WTC11 (cell line): ENCODE results near the gene CTDSPL. TPM values are rescaled to one million over a fixed set of nuclear protein-coding genes. Genes with fewer than 3 reads are reported as not detected.
"Not testable (repeated sequence)": the region's sequence is repeated elsewhere in the genome, so short reads cannot be mapped to it uniquely, and the experiment has no call there.

ENCODE experiments used
- ATAC-seq: fragments of 200-7000 bp; cut with Tn5 transposase; 2 replicates; pipeline ENCODE4 v1.10.0; 2021; ENCODE audit warnings: mild to moderate bottlenecking, moderate library complexity
- CTCF ChIA-PET: fragments of 300-600 bp; sonication (Branson Sonifier 250); formaldehyde crosslinking; loops from one replicate; lab custom pipeline; 2021; ENCODE audit warnings: antibody characterized with exemption; lab: Charles Lee
- POLR2A ChIA-PET: fragments of 350-600 bp; sonication (Branson Sonifier 250); formaldehyde crosslinking; loops from one replicate; lab custom pipeline; 2021; ENCODE audit warnings: antibody characterized with exemption; lab: Charles Lee
- DNase-seq: peaks from one replicate; pipeline ENCODE4 v3.0.0; 2021; ENCODE audit warnings: low spot score
- H3K27ac Mint-ChIP-seq: 2 replicates; pipeline ENCODE4 v1.8.0; 2021; ENCODE audit warnings: mixed read lengths
- H3K27me3 Mint-ChIP-seq: 2 replicates; pipeline ENCODE4 v1.8.0; 2021; ENCODE audit warnings: low read depth, mild to moderate bottlenecking, moderate library complexity, mixed read lengths
- H3K36me3 Mint-ChIP-seq: 2 replicates; pipeline ENCODE4 v1.8.0; 2021; ENCODE audit warnings: mixed read lengths
- H3K4me1 Mint-ChIP-seq: 2 replicates; pipeline ENCODE4 v1.8.0; 2022; ENCODE audit warnings: mixed read lengths
- H3K4me3 Mint-ChIP-seq: 2 replicates; pipeline ENCODE4 v1.8.0; 2021; ENCODE audit warnings: mild to moderate bottlenecking, moderate library complexity, mixed read lengths
- H3K9me3 Mint-ChIP-seq: 2 replicates; pipeline ENCODE4 v1.8.0; 2021; ENCODE audit warnings: mixed read lengths
- ELF4 ChIP-seq: sonication (generic); formaldehyde crosslinking; IDR thresholded peaks from 2 replicates; pipeline ENCODE4 v1.8.1; 2022; ENCODE audit warnings: low read depth, mild to moderate bottlenecking, moderate library complexity, missing genetic modification reagents
- GTF2I ChIP-seq: fragments of 250-450 bp; sonication (Bioruptor Pico); conservative IDR thresholded peaks from 2 replicates; pipeline ENCODE4 v1.4.0; 2021; ENCODE audit warnings: mild to moderate bottlenecking
- NFATC4 ChIP-seq: fragments of 250-450 bp; sonication (Bioruptor Pico); IDR thresholded peaks from 2 replicates; pipeline ENCODE4 v1.9.0; 2021; ENCODE audit warnings: mild to moderate bottlenecking
- NFE2L1 ChIP-seq: sonication (generic); formaldehyde crosslinking; IDR thresholded peaks from 2 replicates; pipeline ENCODE4 v1.8.1; 2023; ENCODE audit warnings: missing genetic modification reagents
- PRRX2 ChIP-seq: fragments of 250-450 bp; sonication (Bioruptor Pico); IDR thresholded peaks from 2 replicates; pipeline ENCODE4 v1.8.0; 2021; ENCODE audit warnings: mild to moderate bottlenecking
- RORB ChIP-seq: fragments of 250-450 bp; sonication (Bioruptor Pico); IDR thresholded peaks from 2 replicates; pipeline ENCODE4 v1.9.0; 2021; ENCODE audit warnings: mild to moderate bottlenecking
- SMAD3 ChIP-seq: sonication (generic); formaldehyde crosslinking; IDR thresholded peaks from 2 replicates; pipeline ENCODE4 v1.8.0; 2022; ENCODE audit warnings: missing genetic modification reagents, mild to moderate bottlenecking, borderline replicate concordance
- SOX15 ChIP-seq: fragments of 250-450 bp; sonication (Bioruptor Pico); IDR thresholded peaks from 2 replicates; pipeline ENCODE4 v1.9.0; 2021; ENCODE audit warnings: mild to moderate bottlenecking
- TCF7 ChIP-seq: sonication (generic); formaldehyde crosslinking; IDR thresholded peaks from 2 replicates; pipeline ENCODE4 v1.8.0; 2022; ENCODE audit warnings: mild to moderate bottlenecking, low read depth, missing genetic modification reagents, moderate library complexity
- ZNF121 ChIP-seq: sonication (generic); formaldehyde crosslinking; IDR thresholded peaks from 2 replicates; pipeline ENCODE4 v1.8.0; 2023; ENCODE audit warnings: missing genetic modification reagents
- ZNF138 ChIP-seq: sonication (generic); formaldehyde crosslinking; conservative IDR thresholded peaks from 2 replicates; pipeline ENCODE4 v1.8.1; 2022; ENCODE audit warnings: mild to moderate bottlenecking, moderate library complexity, missing genetic modification reagents
- ZNF232 ChIP-seq: sonication (generic); formaldehyde crosslinking; IDR thresholded peaks from 2 replicates; pipeline ENCODE4 v1.8.0; 2022; ENCODE audit warnings: mild to moderate bottlenecking, missing genetic modification reagents
- ZNF423 ChIP-seq: fragments of 250-450 bp; sonication (Bioruptor Pico); IDR thresholded peaks from 2 replicates; pipeline ENCODE4 v2.1.2; 2022; ENCODE audit warnings: mild to moderate bottlenecking, moderate library complexity
- total RNA-seq: library from RNA; stranded (reverse); gene quantifications from 3 replicates; pipeline ENCODE4 v1.2.3, GENCODE V29; 2021
- TF ChIP-seq, protein P1 (sequence below): fragments of 250-450 bp; sonication (Bioruptor Pico); IDR thresholded peaks from 2 replicates; pipeline ENCODE4 v2.1.2; 2022; ENCODE audit warnings: mild to moderate bottlenecking, moderate library complexity
- TF ChIP-seq, protein P2 (sequence below): fragments of 250-450 bp; sonication (Bioruptor Pico); IDR thresholded peaks from 2 replicates; pipeline ENCODE4 v1.8.0; 2021; ENCODE audit warnings: mild to moderate bottlenecking
- TF ChIP-seq, protein P3 (sequence below): sonication (generic); formaldehyde crosslinking; IDR thresholded peaks from 2 replicates; pipeline ENCODE4 v1.8.0; 2022; ENCODE audit warnings: mild to moderate bottlenecking, missing genetic modification reagents
- TF ChIP-seq, protein P4 (sequence below): sonication (generic); formaldehyde crosslinking; IDR thresholded peaks from 2 replicates; pipeline ENCODE4 v1.8.1; 2023; ENCODE audit warnings: mild to moderate bottlenecking, missing genetic modification reagents, moderate library complexity
- TF ChIP-seq, protein P5 (sequence below): sonication (generic); formaldehyde crosslinking; IDR thresholded peaks from 2 replicates; pipeline ENCODE4 v1.8.0; 2022; ENCODE audit warnings: missing genetic modification reagents

Gene CTDSPL
- total RNA-seq, 1 experiment from 2014 or later: 41.2 TPM

DNA sequence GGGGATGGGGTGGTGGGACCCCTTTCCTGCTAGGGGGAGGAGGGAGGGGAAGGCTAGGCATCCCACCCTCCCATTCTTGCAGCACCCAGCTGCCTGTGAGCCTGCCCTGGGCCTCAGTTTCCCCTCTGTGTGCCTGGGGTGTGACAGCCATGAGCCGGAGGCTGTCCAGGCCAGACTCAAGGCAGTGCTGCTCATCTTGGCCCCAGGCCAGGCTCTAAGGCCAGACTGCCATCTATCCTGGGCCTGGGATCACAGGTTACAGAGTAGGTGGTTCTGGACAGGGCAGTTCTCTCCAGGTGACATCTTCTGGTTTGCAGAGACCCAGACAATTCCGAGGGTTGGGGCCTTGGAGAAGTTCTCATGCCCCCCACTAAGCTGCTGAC, 125.6 kb downstream of the CTDSPL start:
- Mint-ChIP-seq H3K9me3 (no peaks in the 10 kb centered on the region), H3K27ac (no peak overlapping the region), H3K4me1 (peaks cover 10% of the 10 kb centered on the region), H3K36me3 (no peaks in the 10 kb centered on the region)
- DNase-seq (no peak), ATAC-seq (no peak)
- ChIA-PET CTCF (interaction anchor here (6.0 kb wide), 1 partner anchor 10 kb away, joined by 37 read pairs; no protein-coding TSS in a partner anchor), POLR2A (no interaction called here)
- TF ChIP-seq SOX15 (CRISPR knock-in tag) (no peak), NFATC4 (CRISPR knock-in tag) (no peak), ZNF138 (CRISPR knock-in tag) (no peak), TCF7 (CRISPR knock-in tag) (no peak), SMAD3 (CRISPR knock-in tag) (no peak)
- TF ChIP-seq, protein P1, sequence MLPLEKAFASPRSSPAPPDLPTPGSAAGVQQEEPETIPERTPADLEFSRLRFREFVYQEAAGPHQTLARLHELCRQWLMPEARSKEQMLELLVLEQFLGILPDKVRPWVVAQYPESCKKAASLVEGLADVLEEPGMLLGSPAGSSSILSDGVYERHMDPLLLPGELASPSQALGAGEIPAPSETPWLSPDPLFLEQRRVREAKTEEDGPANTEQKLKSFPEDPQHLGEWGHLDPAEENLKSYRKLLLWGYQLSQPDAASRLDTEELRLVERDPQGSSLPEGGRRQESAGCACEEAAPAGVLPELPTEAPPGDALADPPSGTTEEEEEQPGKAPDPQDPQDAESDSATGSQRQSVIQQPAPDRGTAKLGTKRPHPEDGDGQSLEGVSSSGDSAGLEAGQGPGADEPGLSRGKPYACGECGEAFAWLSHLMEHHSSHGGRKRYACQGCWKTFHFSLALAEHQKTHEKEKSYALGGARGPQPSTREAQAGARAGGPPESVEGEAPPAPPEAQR (CRISPR knock-in tag): no peak
- TF ChIP-seq, all 79 proteins: peak for 0
- H3K27me3 Mint-ChIP-seq: peaks cover 3% of the 10 kb centered on the region
- no peak overlapping the region for H3K4me3 Mint-ChIP-seq

DNA sequence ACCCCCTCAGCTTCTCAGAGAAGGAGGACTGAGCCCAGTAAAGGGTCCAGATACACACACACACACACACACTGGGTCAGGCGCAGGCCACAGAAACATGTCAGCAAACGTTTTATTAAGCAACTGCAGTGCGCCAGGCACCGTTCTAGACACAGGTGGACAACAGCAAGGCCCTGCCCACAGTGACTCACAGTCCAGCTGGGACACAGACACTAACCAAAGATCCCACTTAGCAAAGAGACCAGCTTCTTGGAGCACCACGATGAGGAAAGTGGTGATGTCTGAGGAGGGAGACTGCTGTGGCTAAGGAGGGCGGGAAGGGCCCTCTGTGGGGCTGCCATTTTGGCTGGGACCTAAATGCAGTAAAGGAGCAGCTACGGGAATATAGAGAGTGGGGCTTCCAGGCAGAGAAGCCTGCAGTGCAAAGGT, 126.1 kb downstream of the CTDSPL start:
- Mint-ChIP-seq H3K4me1 (peaks cover 10% of the 10 kb centered on the region), H3K36me3 (no peaks in the 10 kb centered on the region), H3K9me3 (no peaks in the 10 kb centered on the region), H3K27me3 (peaks cover 6% of the 10 kb centered on the region)
- DNase-seq: no peak
- ATAC-seq: no peak
- TF ChIP-seq, protein P2, sequence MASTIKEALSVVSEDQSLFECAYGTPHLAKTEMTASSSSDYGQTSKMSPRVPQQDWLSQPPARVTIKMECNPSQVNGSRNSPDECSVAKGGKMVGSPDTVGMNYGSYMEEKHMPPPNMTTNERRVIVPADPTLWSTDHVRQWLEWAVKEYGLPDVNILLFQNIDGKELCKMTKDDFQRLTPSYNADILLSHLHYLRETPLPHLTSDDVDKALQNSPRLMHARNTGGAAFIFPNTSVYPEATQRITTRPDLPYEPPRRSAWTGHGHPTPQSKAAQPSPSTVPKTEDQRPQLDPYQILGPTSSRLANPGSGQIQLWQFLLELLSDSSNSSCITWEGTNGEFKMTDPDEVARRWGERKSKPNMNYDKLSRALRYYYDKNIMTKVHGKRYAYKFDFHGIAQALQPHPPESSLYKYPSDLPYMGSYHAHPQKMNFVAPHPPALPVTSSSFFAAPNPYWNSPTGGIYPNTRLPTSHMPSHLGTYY (CRISPR knock-in tag): no peak
- TF ChIP-seq ZNF232 (CRISPR knock-in tag) (no peak), NFE2L1 (no peak), RORB (no peak), ELF4 (CRISPR knock-in tag) (no peak), GTF2I (CRISPR knock-in tag) (no peak), ZNF423 (no peak), PRRX2 (no peak), ZNF121 (CRISPR knock-in tag) (no peak)
- TF ChIP-seq, protein P3, sequence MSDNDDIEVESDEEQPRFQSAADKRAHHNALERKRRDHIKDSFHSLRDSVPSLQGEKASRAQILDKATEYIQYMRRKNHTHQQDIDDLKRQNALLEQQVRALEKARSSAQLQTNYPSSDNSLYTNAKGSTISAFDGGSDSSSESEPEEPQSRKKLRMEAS: no peak
- TF ChIP-seq, protein P4, sequence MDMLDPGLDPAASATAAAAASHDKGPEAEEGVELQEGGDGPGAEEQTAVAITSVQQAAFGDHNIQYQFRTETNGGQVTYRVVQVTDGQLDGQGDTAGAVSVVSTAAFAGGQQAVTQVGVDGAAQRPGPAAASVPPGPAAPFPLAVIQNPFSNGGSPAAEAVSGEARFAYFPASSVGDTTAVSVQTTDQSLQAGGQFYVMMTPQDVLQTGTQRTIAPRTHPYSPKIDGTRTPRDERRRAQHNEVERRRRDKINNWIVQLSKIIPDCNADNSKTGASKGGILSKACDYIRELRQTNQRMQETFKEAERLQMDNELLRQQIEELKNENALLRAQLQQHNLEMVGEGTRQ (CRISPR knock-in tag): no peak
- TF ChIP-seq, protein P5, sequence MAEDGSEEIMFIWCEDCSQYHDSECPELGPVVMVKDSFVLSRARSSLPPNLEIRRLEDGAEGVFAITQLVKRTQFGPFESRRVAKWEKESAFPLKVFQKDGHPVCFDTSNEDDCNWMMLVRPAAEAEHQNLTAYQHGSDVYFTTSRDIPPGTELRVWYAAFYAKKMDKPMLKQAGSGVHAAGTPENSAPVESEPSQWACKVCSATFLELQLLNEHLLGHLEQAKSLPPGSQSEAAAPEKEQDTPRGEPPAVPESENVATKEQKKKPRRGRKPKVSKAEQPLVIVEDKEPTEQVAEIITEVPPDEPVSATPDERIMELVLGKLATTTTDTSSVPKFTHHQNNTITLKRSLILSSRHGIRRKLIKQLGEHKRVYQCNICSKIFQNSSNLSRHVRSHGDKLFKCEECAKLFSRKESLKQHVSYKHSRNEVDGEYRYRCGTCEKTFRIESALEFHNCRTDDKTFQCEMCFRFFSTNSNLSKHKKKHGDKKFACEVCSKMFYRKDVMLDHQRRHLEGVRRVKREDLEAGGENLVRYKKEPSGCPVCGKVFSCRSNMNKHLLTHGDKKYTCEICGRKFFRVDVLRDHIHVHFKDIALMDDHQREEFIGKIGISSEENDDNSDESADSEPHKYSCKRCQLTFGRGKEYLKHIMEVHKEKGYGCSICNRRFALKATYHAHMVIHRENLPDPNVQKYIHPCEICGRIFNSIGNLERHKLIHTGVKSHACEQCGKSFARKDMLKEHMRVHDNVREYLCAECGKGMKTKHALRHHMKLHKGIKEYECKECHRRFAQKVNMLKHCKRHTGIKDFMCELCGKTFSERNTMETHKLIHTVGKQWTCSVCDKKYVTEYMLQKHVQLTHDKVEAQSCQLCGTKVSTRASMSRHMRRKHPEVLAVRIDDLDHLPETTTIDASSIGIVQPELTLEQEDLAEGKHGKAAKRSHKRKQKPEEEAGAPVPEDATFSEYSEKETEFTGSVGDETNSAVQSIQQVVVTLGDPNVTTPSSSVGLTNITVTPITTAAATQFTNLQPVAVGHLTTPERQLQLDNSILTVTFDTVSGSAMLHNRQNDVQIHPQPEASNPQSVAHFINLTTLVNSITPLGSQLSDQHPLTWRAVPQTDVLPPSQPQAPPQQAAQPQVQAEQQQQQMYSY (CRISPR knock-in tag): no peak
- TF ChIP-seq, all 79 proteins: peak for 0
- ChIA-PET POLR2A (no interaction called here), CTCF (no interaction called here)
- H3K4me3 Mint-ChIP-seq: no peak overlapping the region
- H3K27ac Mint-ChIP-seq: no peak overlapping the region

DNA sequence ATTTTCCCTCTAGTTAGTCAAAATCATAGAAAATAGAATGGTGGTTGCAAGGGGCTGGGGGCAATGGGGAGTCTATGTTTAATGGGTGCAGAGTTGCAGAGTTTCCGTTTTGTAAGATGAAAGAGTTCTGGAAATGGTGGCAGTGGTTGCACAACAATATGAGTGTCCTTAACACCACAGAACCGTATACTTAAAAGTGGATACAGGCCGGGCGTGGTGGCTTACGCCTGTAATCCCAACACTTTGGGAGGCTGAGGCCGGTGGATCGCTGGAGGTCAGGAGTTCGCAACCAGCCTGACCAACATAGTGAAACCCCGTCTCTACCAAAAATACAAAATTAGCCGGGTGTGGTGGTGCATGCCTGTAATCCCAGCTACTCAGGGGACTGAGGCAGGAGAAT, 126.7 kb downstream of the CTDSPL start:
- CTCF ChIA-PET, H3K4me3 Mint-ChIP-seq, ATAC-seq, DNase-seq, POLR2A ChIA-PET, H3K27ac Mint-ChIP-seq, H3K9me3 Mint-ChIP-seq, H3K36me3 Mint-ChIP-seq: not testable (repeated sequence)
- H3K4me1 Mint-ChIP-seq: peaks cover 11% of the 10 kb centered on the region
- H3K27me3 Mint-ChIP-seq: peaks cover 10% of the 10 kb centered on the region
